HCEC 1CT (cell line): ENCODE data around the gene AGTRAP.
A peak's percentile ranks its signal among the peaks of the same experiment; 100 is the strongest.

Experiments used
- DNase-seq: peaks from one replicate; pipeline ENCODE4 v3.0.0-alpha.2; 2017

AGTRAP gene

DNA sequence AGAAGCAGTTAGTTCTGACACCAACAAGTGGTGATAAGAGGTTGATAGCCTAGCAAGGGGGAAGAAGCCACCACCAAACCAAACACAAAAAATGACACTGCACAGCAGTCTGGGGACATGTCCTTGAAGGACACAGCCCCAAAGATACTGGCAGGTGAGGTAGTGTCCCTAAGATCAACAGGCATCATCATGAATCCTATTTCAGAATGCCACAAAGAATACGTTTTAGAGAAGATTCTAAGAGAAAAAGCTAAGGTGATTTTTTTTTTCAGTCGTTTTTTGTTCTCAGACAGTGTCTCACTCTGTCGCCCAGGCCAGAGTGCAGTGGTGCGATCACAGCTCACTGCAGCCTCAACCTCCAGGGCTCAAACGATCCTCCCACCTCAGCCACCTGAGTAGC lies 50.2 kb downstream of the AGTRAP start:
- DNase-seq, result no peak

DNA sequence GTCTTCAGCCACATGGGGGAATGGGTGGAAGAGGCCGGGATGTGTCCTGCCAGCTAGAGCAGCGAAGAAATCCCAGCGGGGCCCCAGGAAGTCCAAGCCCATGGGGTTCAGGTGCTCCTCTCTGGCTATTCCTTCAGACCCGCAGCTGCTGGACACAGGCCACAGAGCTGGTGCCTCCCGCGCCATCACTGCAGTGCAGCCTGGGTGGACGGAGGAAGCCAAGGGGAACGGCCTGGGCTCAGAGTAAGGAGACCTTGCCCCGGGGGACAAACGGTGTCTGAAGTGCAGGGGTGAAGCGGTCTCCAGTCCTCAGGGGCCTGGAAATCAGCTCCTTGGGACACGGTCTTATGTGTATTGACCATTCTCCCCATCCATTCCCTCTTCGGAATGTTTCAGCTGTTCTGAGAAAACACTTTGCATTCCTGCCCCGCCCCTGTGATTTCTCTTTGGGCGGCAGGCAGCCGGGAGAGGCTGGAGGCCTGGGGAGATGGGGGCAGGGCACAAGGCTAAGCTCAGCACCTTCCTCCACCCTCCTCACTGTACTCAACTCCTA lies 51.4 kb downstream of the AGTRAP start:
- peak; percentile 46 for DNase-seq

- DNase-seq, result no peak
Observed at GRCh38 chr1:11787804-11788436, 52.0 kb downstream of the AGTRAP start.

GRCh38 chr1:11788549-11789053 lies 52.7 kb downstream of the AGTRAP start:
- no peak for DNase-seq

DNA sequence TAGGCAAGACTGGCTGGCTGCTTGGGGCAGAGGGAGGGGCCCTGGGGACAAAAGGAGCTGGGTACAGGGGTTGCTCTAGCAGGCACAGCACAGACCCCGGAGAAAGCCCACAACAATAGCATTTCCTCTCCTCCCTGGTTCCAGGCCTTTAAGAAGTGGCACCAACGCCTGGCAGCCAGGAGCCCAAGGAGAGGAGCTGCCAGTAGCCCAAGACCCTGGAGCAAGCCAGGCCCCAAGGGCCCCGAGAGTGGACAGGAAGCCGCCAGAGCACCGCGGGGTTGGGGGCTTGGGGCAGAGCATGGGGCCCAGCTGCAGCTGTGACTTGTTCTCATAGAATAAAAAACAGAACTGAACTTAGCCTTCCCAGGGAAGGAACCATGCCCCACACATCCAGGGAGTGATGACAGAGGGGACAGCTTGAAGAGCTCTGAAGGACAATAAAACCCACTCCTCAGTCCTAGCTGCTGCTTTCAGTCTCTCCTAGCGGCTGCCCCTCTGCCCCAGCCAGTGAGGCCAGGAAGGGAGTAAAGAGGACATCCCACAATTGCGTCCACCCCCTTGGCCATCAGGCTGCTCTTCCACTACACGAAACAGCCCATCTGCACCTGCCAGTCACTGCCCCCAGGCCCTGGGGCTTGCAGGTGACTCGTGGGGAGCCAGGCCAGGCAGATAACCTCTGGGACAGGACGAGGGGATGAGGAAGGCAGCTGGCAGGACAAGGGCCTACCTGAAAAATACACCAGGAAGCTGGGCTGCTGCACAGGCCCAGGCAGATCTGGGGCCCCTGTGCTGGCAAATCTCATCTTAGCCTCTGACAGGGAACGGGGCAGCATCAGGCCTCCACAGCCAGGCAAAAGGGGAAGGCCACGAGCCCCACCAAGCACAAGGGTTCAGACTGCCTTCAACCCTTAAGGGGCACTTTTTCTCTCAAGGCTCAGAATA lies 53.5 kb downstream of the AGTRAP start:
- no peak for DNase-seq

GRCh38 chr1:11790101-11790879 lies 54.4 kb downstream of the AGTRAP start:
- no peak for DNase-seq

GRCh38 chr1:11790880-11791715 lies 55.2 kb downstream of the AGTRAP start:
- DNase-seq, result peak; percentile 75

- DNase-seq, result no peak
Observed at GRCh38 chr1:11792106-11792505, 56.2 kb downstream of the AGTRAP start.

- DNase-seq, result no peak
Observed at GRCh38 chr1:11793819-11794218, 57.9 kb downstream of the AGTRAP start.

- DNase-seq, result no peak
Observed at GRCh38 chr1:11794446-11795237, 58.7 kb downstream of the AGTRAP start.

- DNase-seq, result no peak
Observed at GRCh38 chr1:11795238-11795890, 59.4 kb downstream of the AGTRAP start.

- DNase-seq, result no peak
Observed at GRCh38 chr1:11796036-11796828, 60.3 kb downstream of the AGTRAP start.

DNA sequence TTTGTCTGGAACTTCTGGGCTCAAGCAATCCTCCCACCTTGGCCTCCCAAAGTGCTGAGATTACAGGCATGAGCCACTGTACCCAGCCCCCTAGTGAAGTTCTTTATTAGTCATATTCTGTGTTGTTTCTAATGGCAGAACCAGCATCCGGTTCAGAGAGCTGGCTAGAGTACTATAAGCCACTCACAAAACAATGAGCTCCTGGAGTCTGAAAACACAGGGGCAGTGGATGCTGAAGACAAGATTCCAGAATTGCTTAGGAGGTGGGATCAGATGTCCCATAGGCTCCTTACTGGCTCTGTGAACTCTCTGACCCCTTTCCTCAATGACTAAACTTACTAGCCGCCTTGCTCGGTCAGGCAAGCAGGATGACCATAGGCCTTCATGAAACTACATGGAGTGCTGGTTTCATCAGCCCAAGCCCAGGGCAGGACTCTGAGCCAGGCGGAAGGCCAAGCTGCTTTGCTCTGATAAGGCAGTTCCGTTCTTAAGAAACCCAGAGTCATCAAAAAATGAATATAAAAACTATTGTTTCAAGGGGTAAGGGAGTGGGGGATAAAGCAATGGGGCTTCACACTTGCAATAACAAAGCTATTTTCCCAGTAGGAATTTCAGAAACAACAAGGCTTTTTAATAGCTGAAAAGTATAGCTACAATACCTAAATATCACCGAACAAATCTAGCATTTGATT lies 61.7 kb downstream of the AGTRAP start:
- peak; percentile 25 for DNase-seq

- no peak for DNase-seq
Observed at GRCh38 chr1:11799099-11799498, 63.2 kb downstream of the AGTRAP start.

DNA sequence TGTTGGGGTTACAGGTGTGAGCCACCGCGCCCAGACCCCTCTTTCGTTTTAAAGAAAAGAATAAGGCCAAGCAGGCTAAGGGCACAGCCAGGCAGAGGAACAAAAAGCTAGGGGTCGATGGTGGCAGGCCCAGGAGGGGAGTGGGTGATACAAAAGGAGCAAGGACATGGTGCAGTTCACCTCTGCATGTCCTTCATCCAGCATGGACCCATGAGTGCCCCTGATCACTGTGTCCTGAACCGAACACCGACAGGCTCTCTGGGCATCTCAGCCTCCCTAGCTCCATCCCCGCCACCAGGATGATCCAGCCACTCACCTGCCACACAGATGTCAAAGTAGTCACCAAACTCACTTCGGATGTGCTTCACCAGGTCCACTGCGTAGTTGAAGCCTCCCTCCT lies 64.0 kb downstream of the AGTRAP start:
- no peak for DNase-seq

DNA sequence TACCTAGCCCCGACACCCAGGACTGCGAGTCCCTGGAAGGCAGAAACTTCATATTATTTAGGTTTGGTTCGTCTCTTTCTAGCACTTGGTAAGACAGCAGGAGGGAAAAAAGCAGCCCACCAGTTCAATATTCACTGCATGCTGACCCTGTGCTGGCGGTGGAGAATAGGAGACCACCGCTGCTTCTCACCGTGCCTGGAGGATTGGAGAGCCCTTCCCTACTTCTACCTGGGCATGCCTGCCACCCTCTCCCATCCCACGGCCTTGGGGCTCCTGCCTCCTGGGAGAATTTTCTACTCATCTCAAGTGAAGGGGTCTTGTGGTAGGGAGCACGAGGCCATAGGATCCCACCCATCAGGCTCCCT lies 64.4 kb downstream of the AGTRAP start:
- DNase-seq, result no peak
